ENCODE measurements around the gene TMPRSS2.

TMPRSS2 gene

DNA sequence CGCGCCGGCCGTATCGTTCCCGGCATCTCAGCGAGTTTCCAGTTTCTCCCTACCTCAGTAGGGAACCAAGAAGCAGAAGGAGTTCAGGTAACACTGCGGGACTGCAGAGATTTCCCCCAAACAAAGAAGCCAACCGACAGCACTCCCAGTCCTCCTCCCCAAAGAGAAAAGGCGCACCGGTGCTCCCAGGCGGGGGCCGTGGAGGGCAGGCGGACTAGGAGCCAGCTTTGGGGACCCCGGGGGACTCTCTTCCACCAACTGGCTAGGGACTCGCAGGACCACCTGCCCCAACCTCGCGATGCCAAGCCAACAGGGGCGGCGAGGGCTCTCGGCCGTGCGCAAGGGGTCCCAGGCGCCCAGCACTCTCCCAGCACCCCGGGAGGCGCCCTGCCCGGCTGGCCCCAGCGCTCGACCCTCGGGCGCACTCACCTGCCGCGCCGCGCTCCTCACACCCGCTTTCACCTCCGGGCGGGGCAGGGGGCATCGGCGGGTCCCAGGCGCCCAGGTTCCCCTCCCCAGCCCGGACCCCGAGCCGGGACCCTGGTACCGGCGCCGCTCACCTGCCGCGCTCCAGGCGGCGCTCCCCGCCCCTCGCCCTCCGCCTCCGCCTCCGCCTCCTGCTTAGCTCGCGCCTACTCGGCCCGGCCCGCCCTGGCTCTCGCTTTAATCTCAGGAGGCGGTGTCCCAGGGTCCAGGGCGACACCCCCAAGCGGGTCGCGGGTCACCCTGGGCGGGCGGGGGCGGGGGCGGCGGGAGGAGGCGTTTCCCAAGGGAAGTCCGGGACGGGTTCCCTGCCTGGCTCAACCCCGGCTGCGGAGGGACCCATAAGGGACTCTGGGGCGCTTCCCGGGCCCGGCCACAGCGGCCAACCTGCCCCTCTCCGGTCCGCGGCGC, at the start of gene TMPRSS2:
TMPRSS2 (minus strand) TSS at position 638 of the 894 bp plus-strand sequence. CDS start 10,025 bp downstream, outside the sequence.
- DNase-seq (ENCODE audit: insufficient read length, low spot score): no peak
- no peak for FAIRE-seq

DNA sequence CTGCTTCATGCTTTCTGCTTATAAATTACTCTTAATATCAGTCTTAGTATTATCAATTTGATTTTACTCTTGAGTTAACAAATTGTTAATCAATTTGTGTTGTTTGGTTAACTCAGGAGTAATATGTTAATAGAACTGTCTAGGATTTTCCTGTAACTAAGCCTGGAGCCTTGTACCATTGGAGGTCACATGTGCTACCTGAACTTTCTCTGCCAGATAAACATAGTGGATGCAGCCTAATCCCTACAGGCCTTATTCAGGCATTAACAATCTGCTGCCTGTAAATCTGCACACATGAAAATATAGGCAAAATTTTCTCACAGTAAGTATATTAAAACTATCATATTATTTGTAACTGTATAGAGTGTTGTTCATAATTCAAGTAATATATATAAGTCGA, 47.1 kb upstream of the TMPRSS2 start:
- FAIRE-seq (no peak), DNase-seq (ENCODE audit: insufficient read length, low spot score) (no peak)

DNA sequence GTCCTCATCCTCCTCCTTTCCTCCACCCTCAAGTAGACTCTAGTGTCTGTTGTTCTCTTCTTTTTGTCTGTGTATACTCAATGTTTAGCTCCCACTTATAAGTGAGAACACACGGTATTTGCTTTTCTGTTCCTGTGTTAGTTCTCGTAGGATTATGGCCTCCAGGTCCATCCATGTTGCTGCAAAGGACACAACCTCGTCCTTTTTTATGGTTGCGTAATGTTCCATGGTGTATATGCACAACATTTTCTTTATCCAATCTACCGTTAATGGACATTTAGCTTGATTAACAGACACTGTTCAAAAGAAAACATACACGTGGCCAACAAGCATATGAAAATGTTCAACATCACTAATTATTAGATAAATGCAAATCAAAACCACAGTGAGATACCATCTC, 44.3 kb upstream of the TMPRSS2 start:
- FAIRE-seq (no peak), DNase-seq (ENCODE audit: insufficient read length, low spot score) (no peak)

DNA sequence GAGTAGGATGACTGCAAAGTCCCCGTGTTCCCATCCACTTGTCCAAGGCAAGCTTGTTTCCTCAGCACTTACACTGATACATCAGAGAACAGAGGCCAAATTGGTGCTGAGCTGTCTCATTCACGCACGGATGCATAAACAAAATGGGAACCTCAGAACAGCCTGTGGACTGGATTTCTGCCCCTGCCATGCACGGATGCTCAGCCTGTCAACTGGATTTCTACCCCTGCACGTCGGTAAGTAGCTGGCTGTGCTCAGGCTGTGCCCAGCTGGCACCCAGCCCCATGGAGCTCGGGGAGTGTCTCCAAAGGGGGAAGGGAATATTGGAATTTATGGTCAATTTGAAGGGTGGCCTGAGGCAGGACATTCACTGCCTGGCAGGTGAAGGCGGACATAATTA, 40.8 kb upstream of the TMPRSS2 start:
- no peak for FAIRE-seq
- DNase-seq (ENCODE audit: insufficient read length, low spot score): no peak

DNA sequence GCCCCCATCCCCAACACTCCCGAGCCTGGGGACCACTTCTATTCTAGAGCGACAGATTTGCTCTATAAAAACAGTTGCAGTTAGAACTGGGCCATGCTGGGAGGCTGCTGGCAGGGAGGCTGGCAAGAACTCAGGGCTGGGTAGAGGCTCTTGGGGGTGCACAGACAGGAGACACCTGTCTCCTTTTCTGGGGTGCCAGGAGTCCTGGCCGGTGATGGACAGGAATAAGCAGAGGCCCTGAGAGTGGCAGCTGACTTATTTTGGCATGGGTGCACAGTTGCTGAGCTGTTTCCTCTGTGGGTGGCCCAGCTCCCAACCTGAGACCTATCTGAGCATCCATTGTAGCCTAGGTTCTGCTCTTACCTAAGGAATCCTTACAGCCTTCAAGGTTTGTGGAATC, 39.2 kb upstream of the TMPRSS2 start:
- DNase-seq (ENCODE audit: insufficient read length, low spot score) (no peak), FAIRE-seq (no peak)

DNA sequence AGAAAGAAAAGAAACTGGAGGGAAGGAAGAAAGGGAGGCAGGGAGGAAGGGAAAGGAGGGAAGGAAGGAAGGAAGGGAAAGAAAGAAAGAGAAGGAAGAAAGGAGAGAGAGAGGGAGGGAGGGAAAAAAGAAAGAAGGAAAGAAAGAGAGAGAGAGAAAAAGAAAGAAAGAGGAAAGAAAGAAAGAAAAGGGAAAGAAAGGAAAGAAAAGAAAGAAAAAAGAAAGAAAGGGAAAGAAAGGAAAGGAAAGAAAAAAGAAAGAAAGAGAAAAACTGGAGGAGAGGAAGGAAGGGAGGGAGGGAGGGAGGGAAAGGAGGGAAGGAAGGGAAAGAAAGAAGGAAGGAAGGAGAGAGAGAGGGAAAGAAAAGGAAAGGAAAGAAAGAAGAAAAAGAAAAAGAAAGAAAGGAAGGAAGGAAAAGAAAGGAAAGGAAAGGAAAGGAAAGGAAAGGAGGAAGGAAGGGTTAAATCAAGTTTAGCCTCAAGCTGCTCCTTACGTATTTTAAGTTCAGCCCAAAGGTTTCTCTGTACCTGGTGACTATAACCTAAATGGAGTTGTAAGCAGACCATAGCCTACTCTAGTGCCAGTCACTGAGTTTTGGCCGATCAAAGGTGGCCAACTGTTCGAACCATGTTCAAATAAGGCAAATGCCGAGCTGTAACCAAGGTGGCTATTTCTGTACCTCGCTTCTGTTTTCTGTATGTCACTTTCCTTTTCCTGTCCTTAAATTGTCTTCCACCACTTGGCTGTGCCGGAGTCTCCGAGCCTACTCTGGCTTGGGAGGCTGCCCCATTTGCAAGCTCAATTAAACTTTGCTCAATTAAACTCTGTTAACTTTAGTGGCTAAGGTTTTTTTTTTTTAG, 37.8 kb upstream of the TMPRSS2 start:
- no peak for DNase-seq (ENCODE audit: insufficient read length, low spot score)
- FAIRE-seq: no peak

DNA sequence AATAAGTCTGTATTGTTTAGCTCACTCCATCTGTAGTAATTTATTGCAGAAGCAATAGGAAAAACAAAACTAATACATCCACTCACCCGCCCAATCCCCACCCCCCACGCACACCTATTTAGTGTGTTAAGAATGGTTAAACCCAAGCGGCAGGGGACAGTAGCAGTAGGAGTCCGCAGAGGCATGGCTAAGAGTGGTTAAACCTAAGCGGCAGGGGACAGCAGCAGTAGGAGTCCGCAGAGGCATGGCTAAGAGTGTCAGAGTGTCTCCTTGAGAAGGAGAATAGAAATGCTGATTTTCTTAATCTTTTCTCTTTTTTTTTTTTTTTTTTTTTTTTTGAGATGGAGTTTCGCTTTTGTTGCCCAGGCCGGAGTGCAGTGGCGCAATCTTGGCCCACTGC, 34.8 kb upstream of the TMPRSS2 start:
- FAIRE-seq: no peak
- DNase-seq (ENCODE audit: insufficient read length, low spot score): no peak

DNA sequence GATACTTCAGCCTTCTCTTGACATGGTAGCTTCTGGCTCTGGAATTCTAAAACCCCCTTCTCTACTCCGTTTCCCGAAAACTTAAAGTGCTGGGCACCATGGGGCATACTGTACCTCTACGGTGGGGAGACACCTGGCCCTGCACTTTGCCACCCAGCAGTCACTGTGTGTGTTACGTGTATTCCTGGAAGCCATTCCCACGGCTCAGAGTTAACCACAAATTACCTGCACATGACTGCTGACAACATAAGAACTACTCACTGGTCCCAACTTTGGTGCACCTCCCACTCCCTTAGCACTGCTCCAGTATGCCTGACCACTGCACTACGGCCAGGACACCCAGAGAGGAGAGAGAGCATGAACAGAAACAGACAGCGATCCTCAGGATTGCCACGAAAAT, 29.4 kb upstream of the TMPRSS2 start:
- no peak for DNase-seq (ENCODE audit: insufficient read length, low spot score)
- no peak for FAIRE-seq

DNA sequence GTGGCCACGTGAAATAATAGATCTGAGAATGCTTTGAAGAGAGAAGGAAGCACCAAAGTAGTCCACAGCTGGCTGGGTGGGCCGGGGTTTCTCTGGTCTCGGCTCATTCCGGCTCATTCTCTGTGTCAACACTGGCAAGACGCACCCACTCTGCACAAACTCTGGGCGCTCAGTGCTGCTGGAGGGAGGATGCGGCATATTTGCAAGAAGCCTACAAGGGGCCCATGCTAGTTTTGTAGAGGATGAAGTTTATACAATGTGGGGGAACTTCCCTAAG, 28.8 kb upstream of the TMPRSS2 start:
- DNase-seq (ENCODE audit: insufficient read length, low spot score) (no peak), FAIRE-seq (no peak)

DNA sequence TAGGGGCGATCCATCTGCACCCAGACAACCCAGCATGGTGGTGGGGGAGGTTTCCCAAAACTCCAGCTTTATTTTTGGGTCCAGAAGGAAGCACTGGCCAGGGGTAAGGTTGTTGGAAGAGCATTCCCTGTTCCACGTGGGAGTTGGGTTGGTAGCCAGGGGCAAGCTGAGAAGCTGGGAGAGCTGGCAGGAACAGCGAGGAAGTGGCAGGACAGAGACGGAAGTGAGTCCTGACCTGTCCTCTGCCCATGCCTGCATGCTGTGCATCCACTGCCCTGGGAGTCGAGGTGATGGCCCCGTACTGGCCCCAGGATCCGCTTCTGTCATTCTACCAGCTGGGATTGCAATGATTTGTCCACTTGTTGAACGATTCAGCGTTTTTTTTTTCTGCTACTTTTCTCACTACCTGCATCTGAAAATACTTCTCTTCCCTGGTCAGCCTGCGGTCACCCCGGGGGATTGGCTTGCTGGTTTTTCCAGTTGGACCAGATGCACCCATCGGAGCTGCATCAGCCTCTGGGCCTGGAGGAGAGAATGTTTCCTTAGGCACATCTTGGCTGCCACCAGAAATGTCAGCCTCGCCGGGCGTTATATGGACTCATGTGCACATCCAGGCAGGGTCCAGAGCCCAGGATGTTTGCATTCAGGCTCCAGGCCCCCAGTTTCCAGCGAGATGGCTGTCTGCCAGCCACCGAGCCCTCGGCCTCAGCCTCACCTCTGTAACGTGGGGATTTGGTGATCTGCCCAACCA, 28.3 kb upstream of the TMPRSS2 start:
- FAIRE-seq: no peak

DNA sequence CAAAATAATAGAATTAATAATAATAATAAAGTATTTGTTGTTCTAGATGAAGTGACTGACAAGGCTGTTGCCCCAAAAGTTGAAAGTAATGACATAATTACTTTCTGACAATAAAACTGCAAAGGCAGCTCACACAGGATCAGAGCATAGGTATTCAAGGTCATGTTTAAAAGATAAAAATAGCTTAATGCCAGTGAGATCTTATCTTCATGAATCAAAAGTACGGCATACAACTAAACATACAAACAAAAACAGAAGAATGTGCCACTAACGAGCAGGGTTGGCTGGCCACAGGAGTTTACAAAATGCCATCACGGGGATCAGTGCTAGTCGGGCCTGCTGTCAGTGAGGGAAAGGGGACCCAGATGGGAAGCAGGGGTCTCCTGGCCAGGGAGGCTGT, 22.4 kb upstream of the TMPRSS2 start:
- no peak for FAIRE-seq
- no peak for DNase-seq (ENCODE audit: insufficient read length, low spot score)

More for the DNA sequence above, 28.3 kb upstream of the TMPRSS2 start:
- DNase-seq (ENCODE audit: insufficient read length, low spot score): no peak

DNA sequence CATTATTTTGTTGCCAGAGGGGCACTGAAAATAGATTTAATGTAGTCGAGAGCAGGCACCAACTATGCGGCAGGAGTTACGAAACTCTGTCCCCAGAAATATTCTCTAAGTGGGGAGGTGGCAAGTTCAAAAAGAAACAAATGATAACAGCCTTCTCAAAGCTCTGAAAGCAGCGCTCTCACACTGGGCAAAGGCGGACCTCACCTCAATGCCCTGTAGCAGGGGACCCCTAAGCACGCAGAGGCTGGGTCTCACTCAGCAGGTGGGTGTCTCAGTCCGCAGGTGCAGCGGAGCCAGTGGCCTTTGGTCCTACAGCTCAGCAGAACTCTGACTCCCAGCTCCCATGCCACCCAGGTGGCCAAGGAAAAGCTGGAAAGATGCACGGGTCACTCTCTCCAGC, 21.8 kb upstream of the TMPRSS2 start:
- FAIRE-seq (no peak), DNase-seq (ENCODE audit: insufficient read length, low spot score) (no peak)

DNA sequence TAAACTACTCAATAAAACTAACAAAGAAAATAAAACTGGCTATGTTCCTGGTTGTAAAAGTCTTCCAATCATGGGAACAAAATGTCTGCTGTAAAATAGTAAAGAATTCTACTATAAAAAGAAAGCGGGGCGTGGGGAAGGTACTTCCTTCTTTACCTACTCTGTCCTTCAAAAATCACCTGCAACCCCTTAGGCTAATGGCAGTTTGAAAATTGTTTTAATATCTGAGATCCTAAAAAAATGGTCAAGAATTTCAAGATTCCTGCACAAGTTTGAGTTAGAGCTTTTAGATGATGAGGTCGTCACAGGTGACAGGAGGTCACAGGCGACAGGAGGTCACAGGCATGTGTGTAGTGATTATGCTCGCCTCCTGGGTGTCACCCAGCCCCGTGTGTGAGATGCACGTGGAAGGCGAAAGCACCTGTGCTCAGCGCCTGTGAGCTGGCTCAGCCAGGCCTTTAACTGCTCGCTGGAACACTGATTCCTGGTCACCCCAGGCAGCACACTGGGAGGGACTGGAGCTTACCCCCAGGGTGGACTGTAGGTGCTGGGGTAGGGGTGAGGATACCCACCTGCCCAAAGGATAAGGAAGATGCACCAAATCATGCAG, 18.6 kb upstream of the TMPRSS2 start:
- FAIRE-seq: no peak

DNA sequence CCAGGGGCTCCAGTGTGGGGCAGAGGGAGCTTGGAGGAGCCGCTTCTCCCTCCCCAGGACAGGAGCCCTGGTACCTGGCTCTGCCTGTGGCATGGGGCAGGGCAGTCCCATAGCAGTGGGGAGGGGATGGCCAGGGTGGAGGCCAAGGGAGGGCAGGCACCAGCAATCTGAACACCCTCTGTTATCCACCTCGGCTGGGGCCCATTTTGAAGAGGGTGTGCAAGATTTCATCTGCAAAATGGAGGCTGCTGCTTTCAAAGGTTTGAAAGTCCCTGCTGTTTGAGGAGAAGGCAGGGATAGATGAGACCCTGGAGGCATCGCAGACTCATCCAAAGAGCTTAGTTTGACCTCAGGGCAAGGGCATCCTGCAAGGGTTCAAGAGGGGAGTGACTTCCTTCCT, 15.2 kb upstream of the TMPRSS2 start:
- DNase-seq (ENCODE audit: insufficient read length, low spot score) (no peak), FAIRE-seq (no peak)

More for the DNA sequence above, 18.6 kb upstream of the TMPRSS2 start:
- DNase-seq (ENCODE audit: insufficient read length, low spot score): no peak

DNA sequence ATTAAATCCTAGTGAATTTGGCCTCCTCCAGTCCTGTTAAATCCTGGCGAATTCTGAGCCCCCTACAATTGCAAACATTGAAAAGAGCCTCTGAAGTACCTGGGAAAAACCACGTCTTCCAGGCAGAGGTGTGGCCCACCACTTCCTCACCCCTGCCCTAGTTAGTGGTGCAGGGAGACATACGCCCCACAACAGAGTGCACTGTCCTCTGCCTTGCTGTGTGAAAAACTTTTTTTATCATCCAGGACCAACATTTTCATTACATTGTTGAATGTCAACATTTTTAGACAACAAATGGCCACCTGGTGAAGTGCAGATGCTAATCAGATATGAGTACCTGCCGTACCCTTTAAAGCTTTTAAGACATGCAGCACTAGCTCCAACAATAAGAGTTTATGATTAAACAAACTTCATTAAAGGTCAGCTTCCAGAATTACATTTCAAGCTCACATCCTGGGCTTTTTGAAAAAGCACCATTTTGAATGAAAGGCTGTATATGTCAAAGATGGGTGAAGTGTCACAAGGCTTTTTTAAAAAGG, 13.6 kb upstream of the TMPRSS2 start:
- DNase-seq (ENCODE audit: insufficient read length, low spot score) (no peak), FAIRE-seq (no peak)

DNA sequence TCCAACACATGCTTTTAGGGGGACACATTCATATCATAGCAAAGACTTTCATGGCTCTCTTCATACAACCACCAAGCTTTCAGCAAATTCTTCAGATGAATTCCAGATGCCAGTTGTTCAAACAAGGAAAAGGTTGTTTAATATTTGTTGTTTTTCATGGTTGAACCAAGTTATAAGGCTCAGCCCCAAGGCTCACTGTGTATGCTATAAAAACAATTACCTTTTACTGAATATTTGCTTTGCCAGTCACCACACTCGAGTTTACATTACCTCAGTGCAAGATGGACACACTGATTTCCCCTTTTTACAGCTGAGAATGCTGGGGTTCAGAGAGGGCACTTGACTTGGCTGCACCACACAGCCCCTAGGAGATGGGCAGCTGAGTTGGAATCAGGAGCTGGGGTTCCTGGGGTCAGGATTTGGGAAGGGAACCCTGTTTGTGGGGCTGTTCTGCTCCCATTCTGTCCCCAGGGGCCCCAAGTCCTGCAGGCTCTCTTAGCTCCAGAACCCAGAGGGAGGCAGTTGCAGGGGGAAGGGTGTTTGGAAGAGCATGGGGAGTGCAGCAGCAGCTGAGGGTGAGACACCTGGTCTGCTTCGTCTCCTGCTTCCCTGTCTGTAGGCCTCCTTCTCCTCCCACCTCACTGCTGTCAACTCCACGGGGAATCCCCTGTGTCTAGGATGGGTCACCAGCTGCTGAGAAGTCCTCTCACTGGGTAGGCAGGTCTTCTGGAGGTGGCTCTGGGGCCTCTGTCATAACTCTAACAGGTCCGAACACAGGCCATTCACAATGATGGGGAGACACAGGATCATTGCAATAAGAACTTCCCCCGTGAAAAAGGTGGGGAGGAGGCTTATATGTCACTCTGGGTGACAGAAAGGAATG, 12.8 kb upstream of the TMPRSS2 start:
- FAIRE-seq: no peak
- DNase-seq (ENCODE audit: insufficient read length, low spot score): no peak

DNA sequence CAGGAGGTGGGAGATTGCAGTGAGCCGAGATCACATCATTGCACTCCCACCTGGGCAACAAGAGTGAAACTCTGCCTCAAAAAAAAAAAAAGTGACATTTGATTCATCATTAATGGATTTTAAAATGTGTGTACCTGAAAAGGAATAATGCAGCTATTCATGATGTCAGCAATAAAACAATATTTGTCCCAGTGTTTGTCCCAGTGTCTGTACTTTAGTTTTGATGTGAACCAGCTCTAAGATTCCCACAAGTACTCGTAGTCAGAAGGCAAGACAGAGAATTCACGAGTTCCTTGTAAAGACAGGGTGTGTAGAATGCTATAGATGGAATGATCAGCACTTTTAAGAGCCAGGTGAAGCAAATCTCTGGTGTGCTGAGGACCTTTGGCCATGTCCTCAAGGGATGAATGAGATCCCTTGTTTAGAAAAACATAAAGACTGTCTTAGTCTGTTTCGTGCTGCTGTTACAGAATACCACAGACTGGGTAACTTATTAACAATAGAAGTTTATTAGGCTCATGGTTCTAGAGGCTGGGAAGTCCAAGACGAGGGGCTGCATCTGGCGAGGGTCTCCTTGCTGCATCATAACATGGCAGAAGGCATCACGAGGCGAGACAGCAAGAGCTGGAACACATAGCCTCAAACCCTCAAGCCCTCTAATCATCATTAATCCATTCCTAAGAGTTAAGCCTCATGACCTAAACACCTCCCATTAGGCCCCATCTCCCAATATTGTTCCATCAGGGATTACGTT, 12.0 kb upstream of the TMPRSS2 start:
- DNase-seq (ENCODE audit: insufficient read length, low spot score) (no peak), FAIRE-seq (no peak)

DNA sequence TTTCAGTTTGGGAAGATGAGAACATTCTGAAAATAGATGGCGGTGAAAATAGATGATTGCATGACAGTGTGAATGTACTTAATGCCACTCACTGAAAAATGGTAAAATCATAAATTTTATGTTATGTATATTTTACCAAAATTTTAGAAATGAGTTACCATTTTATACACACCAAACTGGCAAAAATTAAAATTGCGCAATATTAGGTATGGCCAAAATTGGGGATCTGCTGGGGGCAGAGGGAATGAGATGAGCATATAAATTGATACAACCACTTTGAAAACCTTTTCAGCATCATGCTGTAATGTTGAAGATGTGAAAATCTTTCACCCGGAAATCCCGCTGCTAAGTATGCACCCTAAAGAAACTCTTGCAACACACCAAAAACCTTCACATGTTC, 10.8 kb upstream of the TMPRSS2 start:
- DNase-seq (ENCODE audit: insufficient read length, low spot score) (no peak), FAIRE-seq (no peak)

DNA sequence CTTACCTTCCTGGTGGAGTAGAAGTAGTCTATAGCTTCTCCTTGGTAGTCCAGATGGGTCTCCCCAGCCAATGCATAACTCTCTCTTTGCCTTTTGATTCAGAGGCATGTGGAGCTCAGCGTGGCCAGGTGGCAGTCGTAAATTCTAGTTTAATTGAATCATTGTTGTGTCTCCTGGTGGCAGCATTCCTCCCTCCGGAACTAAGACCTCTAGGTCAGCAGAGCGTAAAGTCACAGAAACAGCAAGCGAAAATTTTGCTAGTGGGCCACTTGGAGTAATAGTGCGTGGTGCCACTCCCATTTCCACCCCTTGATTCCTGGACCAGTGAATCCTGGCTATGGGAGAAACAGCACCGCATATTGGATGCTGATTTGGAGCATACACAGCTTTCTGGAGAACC, 3.9 kb upstream of the TMPRSS2 start:
- DNase-seq (ENCODE audit: insufficient read length, low spot score) (no peak), FAIRE-seq (no peak)

Measured in HTR-8/SVneo (cell line).